Hematopoietic multipotent progenitor cell treated with erythropoietin and hydrocortisone succinate and interleukin-3 and kit ligand, for 15 days (in vitro differentiated cells): ENCODE data around the gene RNF212.

ENCODE experiments used
- DNase-seq: peaks from one replicate; pipeline ENCODE4 v3.0.0-alpha.2; 2015; ENCODE audit warnings: low spot score

Gene RNF212

DNA sequence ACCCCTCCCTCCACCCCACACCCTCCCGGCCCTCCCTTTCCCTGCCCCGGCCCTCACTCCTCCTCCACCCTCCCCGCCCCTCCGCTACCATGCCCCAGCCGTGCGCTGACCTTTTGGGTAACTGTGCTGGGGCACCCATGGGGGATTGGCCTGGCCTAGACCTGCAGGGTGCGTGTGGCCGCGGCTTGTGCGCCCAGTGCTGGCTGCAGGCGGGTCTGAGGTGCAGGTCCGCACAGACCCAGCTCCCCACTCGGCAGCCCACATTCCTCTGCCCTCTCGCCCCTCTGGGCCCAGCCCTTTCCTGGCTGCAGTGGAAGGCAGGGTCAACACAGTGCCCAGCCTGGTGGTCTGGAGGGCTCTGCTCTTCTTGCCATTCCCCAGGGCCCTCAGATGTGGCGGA, 77.3 kb downstream of the RNF212 start:
- no peak for DNase-seq

DNA sequence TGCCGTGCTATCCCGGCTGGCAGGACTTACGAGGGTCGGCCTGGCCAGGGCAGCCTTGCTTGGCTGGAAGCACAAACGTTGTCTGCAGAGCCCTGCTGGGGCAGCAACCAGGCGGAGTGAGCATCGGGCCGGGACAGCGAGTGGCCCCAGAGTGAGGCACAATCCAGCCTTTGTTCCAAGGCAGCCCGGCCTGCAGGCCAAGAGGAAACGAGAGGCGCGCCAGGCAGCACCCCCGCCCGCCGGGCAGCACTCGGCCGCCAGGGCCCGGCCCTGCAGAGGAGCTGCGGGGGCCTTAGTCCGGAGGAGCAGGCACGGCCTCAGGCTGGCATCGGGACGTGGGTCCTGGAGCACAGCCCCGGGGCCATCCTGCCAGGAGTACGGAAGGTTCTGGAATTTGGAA, 77.9 kb downstream of the RNF212 start:
- no peak for DNase-seq

DNA sequence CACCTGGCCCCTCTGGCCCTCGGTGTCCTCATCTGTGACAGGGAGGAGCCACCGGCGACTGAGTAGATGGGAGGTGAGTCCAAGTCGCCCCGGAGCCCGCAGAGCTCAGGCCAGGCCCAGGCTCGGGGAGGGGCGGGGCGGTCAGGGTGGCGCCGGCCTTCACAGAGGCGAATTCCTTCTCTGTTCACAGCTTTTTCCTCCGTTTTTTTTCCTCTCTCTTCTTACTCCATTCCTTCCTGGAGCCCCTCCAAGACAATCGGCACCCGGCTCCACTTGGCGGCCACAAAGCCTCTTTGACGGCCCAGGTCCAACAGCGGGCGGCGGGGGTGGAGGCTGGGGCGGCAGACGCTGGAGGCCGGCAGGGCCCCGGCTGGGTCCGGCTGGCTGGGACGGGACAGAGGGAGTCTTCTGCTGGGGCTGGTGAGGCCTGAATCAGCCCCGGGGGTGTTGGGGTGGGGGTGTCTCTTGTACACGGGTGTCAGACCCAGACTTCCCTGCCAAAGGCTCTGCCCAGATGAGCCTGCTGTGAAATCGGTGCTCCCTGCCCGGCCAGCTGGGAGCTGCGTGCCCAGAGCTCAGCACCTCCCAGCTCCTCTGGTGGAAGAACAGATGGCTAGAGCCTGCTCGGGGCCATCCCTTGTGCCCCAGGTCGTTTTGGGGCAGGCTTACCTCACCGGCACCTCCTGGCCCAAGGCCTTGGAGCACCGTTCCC, 79.4 kb downstream of the RNF212 start:
- DNase-seq, result no peak

DNA sequence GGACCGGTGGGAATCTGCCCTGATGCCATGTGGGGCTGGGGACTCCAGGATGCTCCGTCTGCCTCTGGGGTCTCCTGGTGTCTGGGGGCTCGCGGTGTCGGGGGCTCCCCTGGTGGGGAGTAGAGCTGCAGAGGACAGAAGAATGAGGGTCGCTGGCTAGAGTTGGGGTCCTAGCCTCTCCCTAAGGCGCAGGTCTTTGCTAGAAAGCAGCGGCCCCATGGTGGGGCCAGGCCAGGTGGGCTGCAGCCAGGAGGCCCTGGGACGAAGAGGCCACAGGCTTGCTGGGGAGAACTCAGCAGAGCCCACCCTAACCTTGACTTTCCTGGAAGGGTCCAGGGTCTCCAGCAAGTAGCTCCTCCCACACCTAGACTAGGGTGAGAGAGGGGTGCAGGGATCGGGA, 80.5 kb downstream of the RNF212 start:
- no peak for DNase-seq

DNA sequence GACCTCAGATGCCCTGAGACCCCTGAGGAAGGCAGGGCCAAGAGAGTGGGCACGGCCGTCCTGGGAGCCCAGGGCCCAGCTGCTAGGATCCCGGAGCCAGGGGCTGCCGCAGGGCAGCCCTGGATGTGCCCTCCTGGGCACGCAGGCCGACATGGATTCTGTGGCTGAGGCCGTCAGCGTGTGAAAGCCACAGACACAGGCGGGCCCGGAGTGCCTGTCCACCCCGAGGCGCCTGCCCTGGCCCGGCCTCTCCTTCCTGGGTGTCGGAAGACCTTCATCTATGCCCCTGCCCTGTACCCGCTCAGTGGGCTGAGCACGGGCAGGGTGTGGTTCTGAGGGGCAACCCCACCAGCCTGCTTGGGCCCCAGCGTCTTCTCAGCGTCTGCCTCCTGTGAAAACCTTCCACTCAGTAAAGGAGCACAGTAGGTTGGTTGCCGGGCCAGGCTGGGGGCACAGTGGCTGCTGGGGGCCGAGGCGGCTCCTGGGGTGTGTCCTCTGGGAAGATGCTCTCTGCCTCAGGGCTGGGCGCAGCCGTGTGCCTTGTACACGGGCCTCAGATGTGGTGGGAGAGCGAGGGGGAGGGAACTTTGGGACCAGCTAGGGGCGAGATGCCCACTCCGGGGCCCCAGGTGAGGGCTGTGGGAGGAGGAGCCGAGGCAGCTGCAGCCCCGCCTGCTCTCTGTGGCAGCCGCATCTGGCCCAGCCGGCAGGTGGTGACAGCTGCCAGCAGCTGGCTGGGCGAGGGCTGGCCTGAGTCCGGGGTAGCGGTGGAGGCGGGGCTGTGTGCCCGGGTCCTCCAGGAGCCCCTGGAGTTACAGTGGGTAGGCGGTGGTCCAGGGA, 81.2 kb downstream of the RNF212 start:
- no peak for DNase-seq

DNA sequence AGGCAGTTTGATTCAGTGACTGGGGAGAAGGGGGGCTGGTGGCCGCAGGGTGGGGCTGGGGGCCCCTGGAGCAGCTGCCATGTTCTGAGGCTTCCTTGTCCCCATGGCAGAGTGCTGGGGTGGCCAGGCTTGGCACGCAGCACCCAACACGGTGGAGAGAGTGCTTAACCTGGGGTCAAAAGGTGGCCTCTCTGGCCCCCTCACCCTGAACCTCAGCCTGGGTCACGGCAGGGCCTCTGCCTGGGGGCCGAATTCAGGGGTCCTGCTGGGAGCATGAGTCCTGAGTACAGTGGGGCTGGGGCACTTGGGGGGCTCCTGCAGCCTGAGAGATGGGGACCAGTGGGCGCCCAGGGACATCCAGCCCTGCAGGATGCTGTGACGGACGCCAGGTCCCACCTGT, 82.0 kb downstream of the RNF212 start:
- DNase-seq, result no peak

DNA sequence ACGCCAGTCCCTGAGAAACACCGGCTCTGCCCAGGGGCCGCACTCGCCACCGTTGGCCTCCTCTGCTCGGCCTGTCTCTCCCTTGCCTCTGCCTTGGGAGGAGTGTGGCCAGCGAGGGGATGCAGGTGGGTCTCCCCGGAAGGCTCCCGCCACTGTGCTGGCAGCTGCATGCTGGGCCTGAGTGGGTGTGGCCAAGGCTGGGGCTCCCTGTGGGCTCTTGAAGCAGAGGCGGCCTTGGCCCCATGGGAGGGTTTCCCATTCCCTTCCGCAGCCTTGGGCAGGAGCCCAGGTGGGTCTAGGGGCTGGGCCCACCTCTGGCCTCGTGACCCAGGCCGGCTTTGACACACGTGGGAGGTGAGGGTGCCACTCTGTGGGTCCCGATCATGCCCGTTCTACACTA, 82.8 kb downstream of the RNF212 start:
- peak; percentile 51 for DNase-seq

DNA sequence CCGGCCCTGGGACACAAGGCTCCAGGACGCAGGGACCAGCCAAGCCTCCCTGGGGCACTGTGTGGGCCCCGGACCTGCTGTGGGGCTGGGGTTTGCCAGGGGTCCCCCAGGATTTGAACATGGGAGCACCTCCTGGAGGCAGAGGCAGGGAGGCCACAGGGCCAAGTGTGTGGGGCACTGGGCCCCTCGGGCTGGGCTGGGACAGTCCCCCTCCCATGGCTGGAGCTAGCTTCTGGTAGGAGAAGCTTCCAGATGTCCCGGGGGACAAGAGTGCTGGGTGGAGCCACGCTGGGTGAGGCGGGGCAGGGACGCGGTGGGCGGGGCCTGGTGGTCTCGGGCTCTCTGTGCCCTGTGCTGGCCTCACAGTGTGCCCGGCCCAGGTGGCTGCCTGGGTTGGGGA, 83.3 kb downstream of the RNF212 start:
- DNase-seq, result peak; percentile 40

DNA sequence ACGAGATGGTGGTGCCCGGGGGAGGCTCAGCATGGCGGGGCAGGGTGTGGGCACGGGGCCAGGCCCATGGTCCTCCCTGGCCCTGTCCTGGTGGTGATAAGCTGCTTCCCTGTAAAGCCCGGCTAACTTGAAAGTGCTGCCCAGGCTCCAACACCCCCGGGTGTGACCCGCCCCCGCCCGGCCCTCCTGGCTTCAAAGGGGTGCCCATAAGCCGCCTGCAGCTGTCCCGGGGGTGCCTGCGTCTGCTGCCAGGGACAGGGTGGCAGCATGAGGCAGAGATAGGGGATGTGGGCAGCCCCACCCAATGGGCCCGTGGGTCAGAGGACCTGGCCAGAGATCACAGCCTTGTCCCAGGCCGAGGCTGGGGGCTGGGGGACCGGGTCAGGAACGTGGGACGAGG, 83.8 kb downstream of the RNF212 start:
- DNase-seq, result peak; percentile 86

DNA sequence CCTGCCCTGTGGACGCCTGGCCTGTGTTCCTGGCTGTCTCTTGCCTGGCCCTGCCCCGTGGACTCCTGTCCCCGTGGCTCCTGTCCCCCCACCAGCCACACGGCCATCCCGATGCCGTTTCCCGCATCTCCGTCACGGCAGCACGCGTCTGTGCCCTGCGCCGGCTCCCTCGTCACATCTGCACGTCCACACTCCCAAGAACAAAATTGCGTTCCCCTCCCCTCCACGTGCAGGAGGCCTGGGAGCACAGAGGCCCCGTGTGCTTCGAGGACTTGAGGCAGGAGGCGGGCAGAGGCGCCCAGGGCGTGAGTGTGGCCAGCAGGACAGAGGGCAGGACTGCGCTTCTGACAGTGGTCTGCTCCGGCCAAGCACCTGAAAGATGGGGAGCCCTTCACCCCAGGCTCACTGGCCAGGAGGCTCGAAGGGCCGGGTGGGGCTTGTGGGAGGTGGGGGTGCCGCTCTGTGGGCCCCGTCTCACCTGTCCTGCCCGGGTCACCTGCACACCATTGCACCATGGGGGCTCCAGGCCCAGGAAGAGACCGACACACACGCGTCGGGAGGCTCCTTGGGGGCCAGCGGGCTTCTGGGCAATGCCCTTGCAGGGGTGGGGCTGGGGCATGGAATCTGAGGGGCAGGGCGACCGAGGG, 84.7 kb downstream of the RNF212 start:
- DNase-seq, result no peak

DNA sequence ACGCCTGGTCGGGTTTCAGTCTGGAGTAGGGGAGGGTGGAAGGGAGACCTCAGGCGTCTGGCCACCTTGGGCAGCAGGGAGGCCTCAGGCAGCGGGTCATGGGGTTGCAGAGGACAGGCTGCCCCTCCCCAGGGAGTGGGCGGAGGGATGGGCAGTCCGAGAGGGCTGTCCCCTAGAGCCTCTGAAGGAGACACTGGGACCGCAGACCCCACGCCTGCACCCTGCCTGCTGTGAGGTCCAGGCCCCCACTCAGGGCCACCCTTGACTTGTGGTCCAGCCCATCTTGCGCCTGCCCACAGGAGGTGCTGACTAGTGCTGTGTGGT, 85.5 kb downstream of the RNF212 start:
- no peak for DNase-seq

DNA sequence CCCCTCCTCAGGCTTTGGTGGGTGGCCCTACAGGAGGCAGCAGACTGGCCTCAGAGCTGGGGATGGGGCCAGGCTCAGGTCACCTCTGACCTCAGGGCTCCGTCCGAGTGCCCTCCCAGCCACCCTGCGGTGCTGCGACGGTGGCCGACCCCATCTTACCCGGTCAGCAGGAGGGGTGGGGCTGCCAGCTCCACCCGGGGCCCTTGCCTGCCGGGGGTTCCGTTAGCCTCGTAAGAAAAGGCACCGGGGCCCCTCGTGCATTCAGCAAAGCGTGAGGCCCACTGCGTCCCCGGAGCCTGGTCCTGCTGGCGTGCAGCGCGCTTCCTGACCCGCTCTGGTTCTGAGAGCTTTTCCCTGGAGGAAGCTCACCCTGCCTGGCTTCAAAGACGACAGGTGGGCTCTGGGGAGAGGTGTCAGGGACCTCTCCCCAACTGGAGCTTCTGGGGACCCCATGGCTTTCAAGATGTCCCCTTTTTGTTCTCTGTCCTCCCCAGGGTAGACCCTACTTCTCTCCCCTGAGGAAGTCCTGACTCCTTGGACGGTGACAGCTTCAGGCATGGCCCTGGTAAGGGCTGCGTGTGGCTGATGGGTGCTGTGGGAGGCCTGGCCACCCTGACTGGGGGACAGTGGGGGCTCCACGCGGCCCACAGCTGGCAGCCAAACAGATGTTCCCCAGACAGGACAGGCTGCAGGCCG, 86.0 kb downstream of the RNF212 start:
- DNase-seq, result no peak

DNA sequence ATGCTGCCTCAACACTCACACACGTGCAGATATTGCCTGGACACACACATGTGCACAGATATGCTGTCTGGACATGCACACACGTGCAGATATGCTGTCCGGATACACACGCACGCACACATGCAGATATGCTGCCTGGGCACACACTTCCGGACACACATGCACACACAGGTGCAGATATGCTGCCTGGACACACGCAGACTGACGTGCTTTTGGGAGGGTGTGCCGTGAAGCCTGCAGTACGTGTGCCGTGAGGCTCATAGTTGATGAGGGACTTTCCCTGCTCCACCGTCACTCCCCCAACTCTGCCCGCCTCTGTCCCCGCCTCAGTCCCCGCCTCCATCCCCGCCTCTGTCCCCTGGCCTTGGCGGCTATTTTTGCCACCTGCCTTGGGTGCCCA, 87.2 kb downstream of the RNF212 start:
- DNase-seq, result peak; percentile 48

DNA sequence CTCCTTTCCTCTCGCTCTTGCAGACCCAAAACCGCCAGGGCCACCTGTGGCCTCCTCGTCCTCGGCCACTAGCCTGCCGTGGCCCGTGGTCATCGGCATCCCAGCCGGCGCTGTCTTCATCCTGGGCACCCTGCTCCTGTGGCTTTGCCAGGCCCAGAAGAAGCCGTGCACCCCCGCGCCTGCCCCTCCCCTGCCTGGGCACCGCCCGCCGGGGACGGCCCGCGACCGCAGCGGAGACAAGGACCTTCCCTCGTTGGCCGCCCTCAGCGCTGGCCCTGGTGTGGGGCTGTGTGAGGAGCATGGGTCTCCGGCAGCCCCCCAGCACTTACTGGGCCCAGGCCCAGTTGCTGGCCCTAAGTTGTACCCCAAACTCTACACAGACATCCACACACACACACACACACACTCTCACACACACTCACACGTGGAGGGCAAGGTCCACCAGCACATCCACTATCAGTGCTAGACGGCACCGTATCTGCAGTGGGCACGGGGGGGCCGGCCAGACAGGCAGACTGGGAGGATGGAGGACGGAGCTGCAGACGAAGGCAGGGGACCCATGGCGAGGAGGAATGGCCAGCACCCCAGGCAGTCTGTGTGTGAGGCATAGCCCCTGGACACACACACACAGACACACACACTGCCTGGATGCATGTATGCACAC, 88.3 kb downstream of the RNF212 start:
- no peak for DNase-seq

DNA sequence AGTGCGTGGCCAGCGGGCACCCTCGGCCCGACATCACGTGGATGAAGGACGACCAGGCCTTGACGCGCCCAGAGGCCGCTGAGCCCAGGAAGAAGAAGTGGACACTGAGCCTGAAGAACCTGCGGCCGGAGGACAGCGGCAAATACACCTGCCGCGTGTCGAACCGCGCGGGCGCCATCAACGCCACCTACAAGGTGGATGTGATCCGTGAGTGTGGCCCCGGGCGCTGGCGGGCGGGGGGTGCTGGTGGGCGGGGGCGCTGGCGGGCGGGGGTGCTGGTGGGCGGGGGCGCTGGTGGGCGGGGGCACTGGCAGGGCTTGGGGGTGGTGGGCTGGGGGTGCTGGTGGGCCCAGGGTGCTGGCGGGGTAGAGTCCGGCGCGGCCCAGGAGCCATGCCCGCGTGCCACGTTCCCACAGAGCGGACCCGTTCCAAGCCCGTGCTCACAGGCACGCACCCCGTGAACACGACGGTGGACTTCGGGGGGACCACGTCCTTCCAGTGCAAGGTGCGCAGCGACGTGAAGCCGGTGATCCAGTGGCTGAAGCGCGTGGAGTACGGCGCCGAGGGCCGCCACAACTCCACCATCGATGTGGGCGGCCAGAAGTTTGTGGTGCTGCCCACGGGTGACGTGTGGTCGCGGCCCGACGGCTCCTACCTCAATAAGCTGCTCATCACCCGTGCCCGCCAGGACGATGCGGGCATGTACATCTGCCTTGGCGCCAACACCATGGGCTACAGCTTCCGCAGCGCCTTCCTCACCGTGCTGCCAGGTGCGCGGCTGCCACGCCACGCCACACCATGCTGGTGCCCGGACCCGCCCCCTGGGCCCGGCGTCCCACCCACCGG, 89.2 kb downstream of the RNF212 start:
- DNase-seq, result no peak

DNA sequence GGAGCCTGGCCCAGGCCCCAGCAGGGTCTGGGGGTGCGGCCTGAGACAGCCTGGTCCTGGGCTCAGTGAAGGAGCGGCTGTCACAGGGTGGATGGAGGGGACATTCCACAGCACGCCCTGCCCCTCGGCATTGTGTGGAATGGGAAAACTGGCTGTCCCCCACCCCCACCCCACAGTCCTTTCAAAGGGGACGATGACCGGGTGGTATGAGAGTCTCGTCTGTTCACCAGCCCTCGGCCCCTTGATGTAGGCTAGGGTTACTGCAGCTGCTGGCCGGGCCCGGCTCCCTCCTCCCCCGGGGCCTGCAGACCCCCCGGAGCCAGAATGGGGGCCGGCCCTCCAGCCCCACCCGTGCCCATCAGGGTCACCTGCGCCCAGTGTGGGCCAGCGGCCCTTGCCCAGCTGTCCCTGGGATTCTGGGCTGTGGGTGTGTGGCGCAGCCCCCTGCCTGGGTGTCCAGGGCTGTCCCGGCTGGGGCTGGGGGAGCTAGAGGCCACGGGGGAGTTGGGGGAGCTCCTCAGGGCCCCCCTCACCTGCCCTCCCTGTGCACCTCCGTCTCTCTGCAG, 90.2 kb downstream of the RNF212 start:
- DNase-seq, result no peak

DNA sequence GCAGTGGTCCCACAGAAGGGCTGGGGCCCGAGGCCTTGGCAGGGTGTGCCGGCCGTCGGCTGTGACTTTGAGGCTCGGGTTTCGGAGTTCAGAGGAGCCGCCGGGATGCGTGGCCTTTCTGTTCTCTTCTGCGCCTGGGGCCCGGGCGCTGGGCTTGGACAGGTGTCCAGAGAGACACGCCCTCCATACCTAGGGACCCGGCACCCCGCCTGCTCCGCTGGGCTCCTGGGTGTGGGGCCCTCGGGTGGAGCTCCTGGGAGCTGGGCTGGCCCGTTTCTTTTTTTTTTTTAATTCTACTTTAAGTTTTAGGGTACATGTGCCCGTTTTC, 90.7 kb downstream of the RNF212 start:
- DNase-seq, result no peak

DNA sequence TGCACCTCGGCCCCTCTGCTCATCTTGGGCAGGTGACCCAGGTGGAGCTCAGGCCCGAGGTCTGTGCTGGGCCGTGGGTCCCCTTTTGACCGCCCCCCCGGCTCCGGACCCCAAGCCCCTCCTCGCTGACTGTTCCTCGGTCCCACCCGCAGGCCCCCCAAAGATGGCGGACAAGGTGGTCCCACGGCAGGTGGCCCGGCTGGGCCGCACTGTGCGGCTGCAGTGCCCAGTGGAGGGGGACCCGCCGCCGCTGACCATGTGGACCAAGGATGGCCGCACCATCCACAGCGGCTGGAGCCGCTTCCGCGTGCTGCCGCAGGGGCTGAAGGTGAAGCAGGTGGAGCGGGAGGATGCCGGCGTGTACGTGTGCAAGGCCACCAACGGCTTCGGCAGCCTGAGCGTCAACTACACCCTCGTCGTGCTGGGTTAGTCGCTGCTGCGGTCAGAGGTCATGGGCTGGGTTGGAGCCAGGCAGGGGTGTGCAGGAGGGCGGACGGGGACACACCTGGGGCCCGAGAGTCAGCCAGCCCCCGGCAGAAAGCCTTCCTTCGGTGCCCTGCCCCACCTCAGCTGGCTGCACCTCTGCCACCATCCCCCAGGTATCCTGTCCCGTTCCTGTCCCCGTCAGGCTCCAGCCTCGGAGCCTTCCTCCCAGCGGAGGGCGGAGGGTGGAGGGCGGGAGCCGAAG, 91.2 kb downstream of the RNF212 start:
- DNase-seq, result no peak
